ENCODE results near the gene IZUMO4. TPM values are rescaled to one million over a fixed set of nuclear protein-coding genes. Genes with fewer than 3 reads are reported as not detected.
A peak's percentile ranks its signal among the peaks of the same experiment; 100 is the strongest.

IZUMO4 gene
- 37.8 TPM for total RNA-seq

DNA sequence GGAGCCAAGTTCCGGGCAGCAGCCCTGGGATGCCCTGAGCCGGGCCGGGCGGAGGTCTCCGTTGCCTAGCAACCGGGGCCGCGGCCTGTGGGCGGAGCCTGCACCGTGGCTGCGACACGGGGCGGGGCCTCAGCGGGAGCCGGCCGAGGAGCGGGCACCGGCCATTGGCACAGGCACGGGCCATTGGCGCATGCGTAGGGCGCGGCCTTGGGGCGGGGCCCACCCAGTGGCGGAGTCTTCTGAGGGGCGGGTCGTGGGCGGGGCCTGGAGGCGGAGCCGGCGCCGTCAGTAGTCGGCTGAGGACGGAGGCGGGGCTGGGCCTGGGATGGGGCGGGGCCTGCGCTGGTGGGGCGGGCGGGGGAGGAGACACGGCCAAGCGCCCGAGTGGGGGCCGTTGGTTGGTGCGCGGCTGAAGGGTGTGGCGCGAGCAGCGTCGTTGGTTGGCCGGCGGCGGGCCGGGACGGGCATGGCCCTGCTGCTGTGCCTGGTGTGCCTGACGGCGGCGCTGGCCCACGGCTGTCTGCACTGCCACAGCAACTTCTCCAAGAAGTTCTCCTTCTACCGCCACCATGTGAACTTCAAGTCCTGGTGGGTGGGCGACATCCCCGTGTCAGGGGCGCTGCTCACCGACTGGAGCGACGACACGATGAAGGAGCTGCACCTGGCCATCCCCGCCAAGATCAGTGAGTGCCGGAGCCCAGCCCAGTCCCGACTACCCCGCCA lies at the start of gene IZUMO4:
Gene IZUMO4, plus strand, starts transcription at position 436 of the 723 bp plus-strand sequence. Its CDS starts 31 bp downstream, at position 467.
- intact Hi-C loops (cut with DNase I): no loop called here
- ATAC-seq: peak; percentile 88
- DNase-seq (ENCODE audit: low spot score): peak; percentile 100

DNA sequence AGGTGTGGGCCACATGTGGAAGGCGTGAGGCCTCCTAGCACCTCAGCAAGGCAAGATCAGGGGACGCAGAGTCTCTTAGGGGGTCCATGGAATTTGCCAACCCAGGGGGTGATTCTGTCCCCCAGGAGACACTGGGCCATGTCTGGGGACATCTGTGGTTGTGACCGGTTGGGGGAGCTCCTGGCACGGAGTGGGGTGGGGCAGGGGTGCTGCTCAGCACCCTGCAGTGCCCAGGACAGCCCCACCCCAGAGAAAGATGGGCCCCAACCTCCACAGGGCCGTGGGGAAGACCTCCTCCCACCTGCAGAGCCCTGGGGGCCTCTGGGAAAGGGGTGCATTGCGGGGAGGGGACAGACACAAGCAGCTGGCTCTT lies 49.7 kb upstream of the IZUMO4 start:
- no peak for ATAC-seq
- no peak for DNase-seq (ENCODE audit: low spot score)
- intact Hi-C loops (cut with DNase I): no loop called here

GRCh38 chr19:2047449-2048103 lies 49.1 kb upstream of the IZUMO4 start:
- no peak for ATAC-seq
- intact Hi-C loops (cut with DNase I): no loop called here
- DNase-seq (ENCODE audit: low spot score): peak; percentile 70

GRCh38 chr19:2048104-2048958 lies 48.4 kb upstream of the IZUMO4 start:
- ATAC-seq (no peak), DNase-seq (ENCODE audit: low spot score) (no peak)
- intact Hi-C loops (cut with DNase I): no loop called here

DNA sequence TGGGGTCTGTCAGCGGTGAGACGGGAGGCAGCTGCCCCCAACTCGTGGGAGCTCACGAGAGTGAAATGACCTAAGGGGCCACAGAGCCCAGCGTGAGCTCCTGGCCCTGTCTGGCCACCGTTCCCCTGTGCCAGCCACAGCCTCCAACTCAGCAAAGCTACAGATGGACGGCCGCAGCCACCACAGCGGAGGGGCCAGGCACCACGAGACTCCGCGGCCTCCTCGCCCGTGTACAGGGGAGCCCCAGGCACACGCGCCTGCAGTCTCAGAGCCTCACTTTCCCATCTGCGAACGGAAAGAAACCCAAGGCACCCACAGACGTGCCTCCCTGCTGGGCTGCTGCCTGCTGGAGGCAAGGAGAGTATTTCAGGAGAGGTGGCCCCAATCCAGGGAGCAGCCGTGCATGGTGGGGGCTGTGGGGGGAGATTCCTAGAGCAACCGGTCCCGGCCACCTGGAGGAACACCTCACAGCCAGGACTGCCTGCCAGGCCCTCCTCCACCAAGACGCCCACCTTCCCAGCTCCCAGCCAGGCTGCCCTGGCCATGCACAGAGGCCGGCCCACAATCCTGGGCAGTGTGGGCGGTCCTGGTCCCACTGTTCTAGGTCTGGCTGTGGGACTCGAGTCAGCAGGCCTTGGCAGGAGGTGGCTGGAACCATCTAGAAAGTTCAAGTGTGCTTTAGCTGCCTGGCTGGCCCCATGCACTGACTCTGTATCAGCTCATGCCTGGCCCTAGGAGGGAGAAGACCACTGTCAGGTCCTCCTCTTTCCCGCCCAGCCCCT lies 47.6 kb upstream of the IZUMO4 start:
- peak; percentile 18 for ATAC-seq
- intact Hi-C loops (cut with DNase I): no loop called here
- DNase-seq (ENCODE audit: low spot score): peak; percentile 74

- intact Hi-C loops (cut with DNase I): no loop called here
- ATAC-seq: peak; percentile 82
- peak; percentile 86 for DNase-seq (ENCODE audit: low spot score)
Observed at GRCh38 chr19:2049741-2050348, 46.9 kb upstream of the IZUMO4 start.

- DNase-seq (ENCODE audit: low spot score) (peak; percentile 72), ATAC-seq (peak; percentile 8)
- intact Hi-C loops (cut with DNase I): no loop called here
Observed at GRCh38 chr19:2050349-2050990, 46.2 kb upstream of the IZUMO4 start.

DNA sequence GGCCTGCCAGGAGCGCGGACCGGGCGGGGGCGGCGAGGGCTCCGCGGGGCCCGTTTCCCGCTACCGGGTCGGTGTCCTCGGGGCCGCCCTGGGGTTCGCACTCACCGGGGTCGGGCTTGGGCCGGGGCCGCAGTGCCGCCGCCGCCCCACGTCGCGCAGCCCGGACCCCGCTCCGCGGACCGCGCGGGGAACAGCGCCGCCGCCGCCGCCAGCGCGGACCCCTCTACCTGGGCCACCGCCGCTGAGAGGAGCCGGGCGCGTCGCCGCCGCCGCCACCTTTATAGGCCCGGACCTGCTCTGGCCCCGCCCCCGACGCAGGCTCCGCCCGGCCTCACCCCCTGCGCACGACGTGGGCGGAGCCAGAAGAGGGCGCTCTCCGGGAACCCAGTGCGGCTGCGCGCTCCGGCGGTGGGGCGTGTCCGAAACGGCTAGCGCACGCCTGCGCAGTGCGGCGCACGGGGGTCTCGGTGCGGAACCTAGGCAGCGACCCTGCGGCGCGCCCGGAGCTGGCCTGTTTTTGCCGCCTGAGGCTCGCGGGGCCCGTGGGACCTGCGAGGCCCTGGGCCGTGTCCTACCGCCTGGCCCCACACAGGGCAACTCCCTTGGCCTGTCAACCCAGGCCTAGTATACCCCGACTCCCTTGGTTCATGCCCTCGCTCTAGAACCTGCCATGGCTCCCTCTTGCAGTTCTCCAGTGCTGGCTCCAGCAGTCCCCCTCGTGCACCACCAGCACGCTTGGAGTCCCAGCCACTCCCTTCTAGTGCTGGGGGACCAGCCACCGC lies 45.5 kb upstream of the IZUMO4 start, which contains the start of gene MKNK2:
Gene MKNK2, minus strand, starts transcription at position 254 of the 782 bp plus-strand sequence. CDS start 393 bp downstream, outside the sequence.
- intact Hi-C loops (cut with DNase I): no loop called here
- ATAC-seq: peak; percentile 67
- DNase-seq (ENCODE audit: low spot score): peak; percentile 97

GRCh38 chr19:2051773-2052704 lies 44.7 kb upstream of the IZUMO4 start:
- intact Hi-C loops (cut with DNase I): no loop called here

GRCh38 chr19:2053601-2054389 lies 42.9 kb upstream of the IZUMO4 start:
- ATAC-seq (peak; percentile 0), DNase-seq (ENCODE audit: low spot score) (peak; percentile 82)
- intact Hi-C loops (cut with DNase I): no loop called here

More at GRCh38 chr19:2051773-2052704, 44.7 kb upstream of the IZUMO4 start:
- DNase-seq (ENCODE audit: low spot score) (peak; percentile 78), ATAC-seq (no peak)

GRCh38 chr19:2054763-2055162 lies 42.0 kb upstream of the IZUMO4 start:
- intact Hi-C loops (cut with DNase I): no loop called here
- ATAC-seq (no peak), DNase-seq (ENCODE audit: low spot score) (no peak)

DNA sequence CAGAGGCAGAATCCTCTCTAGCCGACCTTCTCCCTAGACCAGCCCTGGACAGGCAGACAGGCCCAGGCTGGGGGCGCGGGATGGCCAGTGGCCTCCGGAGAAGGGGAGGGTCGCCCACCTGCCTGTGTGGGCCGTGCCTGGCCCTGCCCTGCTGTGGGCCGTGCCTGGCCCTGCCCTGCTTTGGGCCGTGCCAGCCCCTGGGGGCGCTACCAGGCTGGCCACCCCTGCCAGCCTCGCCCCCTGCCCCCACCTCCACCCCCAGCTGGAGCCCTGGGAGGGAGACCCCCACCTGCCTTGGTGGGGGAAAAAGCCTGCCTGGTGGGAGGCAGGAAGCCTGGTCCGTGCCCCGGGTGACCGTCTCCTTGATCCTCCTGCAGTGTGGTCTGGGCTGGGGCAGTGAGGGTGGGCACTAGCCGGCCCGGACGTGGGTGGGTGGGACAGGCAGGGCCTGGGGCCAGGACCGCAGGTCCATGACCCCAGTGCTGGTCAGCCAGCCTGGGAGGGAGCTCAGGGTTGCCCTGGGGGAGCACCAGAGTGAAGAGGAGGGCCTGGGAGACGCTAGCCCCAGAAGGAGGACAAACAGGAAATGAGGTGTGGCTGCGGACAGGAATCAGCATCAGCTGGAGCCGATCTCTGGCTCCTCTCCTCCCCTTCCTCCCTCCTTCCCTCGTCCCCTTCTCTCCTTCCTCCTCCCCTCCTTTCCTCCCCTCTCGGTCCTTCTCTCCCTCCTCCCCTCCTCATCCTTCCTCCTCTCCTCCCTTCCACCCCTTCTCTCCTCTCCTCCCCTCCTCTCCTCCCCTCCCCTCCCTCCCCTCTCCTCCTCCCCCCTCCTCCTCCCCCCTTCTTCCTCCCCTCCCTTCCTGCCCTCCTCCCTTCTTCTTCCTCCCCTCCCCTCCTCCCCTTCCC lies 40.5 kb upstream of the IZUMO4 start:
- DNase-seq (ENCODE audit: low spot score) (peak; percentile 82), ATAC-seq (peak; percentile 73)
- intact Hi-C loops (cut with DNase I): no loop called here

- ATAC-seq (no peak), DNase-seq (ENCODE audit: low spot score) (peak; percentile 72)
- intact Hi-C loops (cut with DNase I): no loop called here
Observed at GRCh38 chr19:2056837-2057192, 39.9 kb upstream of the IZUMO4 start.
